ENCODE results near the gene ECSIT.

ECSIT gene

DNA sequence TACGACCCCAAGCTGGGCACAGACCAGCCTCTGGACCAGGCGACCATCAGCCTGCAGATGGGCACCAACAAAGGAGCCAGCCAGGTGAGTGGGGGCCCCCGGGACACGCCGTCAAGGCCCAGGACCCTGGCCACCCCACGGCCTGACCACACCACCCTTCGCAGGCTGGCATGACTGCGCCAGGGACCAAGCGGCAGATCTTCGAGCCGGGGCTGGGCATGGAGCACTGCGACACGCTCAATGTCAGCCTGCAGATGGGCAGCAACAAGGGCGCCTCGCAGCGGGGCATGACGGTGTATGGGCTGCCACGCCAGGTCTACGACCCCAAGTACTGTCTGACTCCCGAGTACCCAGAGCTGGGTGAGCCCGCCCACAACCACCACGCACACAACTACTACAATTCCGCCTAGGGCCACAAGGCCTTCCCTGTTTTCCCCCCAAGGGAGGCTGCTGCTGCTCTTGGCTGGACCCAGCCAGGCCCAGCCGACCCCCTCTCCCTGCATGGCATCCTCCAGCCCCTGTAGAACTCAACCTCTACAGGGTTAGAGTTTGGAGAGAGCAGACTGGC lies 20.5 kb upstream of the ECSIT start:
- DNase-seq = no peak

GRCh38 chr19:11547929-11548700 lies 19.2 kb upstream of the ECSIT start:
- DNase-seq = no peak

- DNase-seq = no peak
Measured at GRCh38 chr19:11541238-11541637, 12.3 kb upstream of the ECSIT start.

GRCh38 chr19:11540645-11541044 lies 11.7 kb upstream of the ECSIT start:
- no peak for DNase-seq

- no peak for DNase-seq
Measured at GRCh38 chr19:11539495-11540365, 10.8 kb upstream of the ECSIT start.

GRCh38 chr19:11538232-11539036 lies 9.5 kb upstream of the ECSIT start, which contains the start of gene CNN1:
CNN1 (plus strand) TSS chr19:11538851; CDS start chr19:11538928, 77 bp downstream.
- DNase-seq = no peak

- DNase-seq = peak; percentile 12
Measured at GRCh38 chr19:11535792-11536595, 7.1 kb upstream of the ECSIT start.

GRCh38 chr19:11534948-11535347 lies 6.0 kb upstream of the ECSIT start:
- no peak for DNase-seq

DNA sequence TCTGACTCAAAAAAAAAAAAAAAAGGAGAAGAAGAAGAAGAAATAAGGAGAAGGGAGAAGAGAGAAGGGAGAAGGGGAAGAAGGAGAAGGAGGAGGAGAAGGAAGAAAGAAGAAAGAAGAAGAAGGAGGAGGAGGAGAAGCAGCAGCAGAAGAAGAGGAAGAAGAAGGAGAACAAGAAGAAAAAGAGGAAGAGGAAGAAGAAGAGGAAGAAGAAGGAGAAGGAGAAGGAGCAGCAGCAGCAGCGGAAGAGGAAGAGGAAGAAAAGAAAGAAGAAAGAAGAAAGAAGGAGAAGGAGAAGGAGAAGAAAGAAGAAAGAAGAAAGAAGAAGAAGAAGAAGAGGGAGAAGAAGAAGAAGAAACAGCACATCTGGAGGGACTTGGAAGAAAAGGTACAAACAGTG lies 5.6 kb upstream of the ECSIT start:
- DNase-seq = no peak

DNA sequence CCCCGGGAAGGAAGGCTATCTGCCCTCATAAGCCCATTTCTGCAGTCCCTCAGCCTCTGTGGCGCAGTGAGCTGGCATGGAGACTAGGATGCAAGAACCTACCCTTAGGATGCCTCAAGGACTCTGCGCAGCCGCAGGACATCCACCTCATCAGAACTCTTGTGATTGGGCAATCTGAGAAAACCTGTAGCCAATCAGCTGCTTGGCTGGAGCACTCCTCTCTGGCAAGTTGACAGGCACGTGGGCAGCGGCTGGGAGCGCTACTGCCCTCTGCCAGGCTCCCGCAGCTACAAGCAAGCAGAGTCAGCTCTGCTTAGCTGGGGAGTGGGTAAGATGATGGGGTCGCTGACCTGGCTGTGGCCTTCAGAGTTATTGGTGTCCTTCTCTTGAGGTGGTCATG lies 1.5 kb upstream of the ECSIT start:
- DNase-seq = peak; percentile 83

GRCh38 chr19:11519138-11519537 lies 9.8 kb downstream of the ECSIT start:
- DNase-seq = no peak

- DNase-seq = no peak
Measured at GRCh38 chr19:11513946-11514345, 15.0 kb downstream of the ECSIT start.

DNA sequence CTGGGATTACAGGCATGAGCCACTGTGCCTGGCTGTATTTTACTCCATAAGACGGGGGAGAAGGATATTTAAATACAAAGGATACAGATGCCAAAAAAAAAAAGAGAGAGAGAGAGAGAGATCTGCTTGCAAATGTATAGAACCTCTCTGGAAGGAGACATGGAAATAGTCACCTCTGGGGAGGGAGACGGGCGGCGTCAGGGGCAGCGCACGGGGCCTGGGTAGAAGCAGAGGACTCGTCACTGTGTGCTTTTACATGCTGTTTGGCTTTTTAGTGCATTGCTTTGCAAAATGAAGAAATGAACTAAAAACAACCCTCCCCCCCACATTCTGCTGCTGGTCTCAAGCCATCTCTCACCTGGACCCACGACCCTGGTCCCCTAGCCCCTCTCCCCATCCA lies 18.5 kb downstream of the ECSIT start:
- DNase-seq = no peak

DNA sequence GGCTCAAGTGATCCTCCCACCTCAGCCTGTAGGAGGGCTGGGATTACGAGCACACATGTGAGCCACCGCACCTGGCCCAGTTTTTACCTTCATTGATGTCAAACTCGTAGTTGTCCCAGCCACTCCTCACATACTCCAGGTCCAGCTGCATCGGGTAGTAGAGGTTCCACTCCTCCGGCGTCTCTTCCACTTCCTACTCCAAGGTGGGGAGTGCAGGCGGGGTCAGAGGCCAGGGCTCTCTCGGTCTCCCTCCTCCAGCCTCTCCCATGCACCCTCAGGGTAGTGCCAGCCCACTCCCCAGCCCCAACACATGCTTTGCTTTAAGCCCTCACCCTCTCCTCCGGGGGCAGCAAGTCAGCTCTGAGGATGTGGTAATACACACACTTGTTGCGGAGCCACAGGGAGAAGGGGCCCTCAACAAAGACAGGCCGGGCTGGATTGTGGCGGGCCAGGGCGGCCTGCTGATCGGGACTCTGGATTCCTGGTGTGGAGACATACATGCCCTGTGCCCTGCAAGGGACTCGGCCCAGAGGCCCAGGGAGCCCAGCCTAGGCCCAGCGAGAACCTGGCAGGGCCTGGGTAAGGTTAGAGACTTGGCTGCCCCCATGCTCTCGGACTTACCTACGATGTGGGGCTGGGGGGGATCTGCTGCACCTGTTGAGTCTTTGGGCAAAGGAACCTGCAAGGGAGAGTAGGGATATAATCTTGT lies 21.4 kb downstream of the ECSIT start:
- no peak for DNase-seq

- DNase-seq = no peak
Measured at GRCh38 chr19:11506967-11507366, 22.0 kb downstream of the ECSIT start.

DNA sequence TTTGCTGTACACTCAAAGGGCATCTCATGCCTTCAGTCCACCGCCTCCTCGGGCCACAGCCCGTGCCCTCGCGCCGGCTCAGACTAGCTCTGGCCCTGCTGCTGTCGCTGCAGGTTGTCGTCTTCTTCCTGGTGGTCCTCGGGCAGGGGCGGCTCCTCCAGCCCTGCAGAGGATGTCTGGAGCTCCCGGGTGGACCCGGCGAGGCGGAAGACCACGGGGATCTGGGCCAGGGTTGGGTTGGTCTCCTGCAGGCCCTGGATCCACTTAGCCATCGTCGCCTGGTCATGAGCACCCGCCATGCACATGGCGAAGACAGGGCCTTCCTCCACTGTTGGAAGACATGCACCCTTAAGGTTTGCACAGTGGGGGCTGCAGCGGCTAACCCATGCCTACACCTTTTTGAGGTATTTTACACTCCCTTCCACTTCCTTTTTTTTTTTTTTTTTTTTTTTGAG lies 22.8 kb downstream of the ECSIT start:
- no peak for DNase-seq

GRCh38 chr19:11505504-11506100 lies 23.3 kb downstream of the ECSIT start, which contains the start of gene ZNF653:
ZNF653 (minus strand) TSS chr19:11505839; CDS start chr19:11505786, 53 bp downstream.
- DNase-seq = peak; percentile 91

GRCh38 chr19:11505032-11505503 lies 23.9 kb downstream of the ECSIT start:
- peak; percentile 87 for DNase-seq

DNA sequence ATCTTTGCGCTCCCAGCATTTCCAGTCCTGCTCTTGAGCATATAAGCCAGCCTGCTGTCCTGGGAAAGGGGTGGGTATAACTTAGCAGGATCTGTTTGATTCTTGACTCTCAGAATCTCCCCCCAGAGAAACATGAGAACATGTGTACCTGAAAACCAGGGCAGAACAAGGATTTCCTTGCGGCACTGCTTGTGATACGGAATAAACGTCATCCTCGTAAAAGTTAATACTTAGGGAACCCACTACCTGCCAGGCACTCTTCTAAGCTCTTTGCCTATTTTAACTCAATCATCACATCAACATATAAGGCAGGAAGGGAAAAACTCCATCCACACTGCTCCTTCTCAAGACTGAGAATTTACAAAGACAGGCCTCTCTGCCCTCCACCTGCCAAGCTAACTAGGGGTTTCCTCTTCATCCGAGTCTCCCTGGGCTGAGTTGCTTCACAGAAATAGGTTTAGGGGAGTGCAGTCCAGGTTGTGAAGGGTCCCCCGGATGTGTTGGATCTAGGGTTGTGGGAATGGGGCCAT lies 24.4 kb downstream of the ECSIT start:
- no peak for DNase-seq

DNA sequence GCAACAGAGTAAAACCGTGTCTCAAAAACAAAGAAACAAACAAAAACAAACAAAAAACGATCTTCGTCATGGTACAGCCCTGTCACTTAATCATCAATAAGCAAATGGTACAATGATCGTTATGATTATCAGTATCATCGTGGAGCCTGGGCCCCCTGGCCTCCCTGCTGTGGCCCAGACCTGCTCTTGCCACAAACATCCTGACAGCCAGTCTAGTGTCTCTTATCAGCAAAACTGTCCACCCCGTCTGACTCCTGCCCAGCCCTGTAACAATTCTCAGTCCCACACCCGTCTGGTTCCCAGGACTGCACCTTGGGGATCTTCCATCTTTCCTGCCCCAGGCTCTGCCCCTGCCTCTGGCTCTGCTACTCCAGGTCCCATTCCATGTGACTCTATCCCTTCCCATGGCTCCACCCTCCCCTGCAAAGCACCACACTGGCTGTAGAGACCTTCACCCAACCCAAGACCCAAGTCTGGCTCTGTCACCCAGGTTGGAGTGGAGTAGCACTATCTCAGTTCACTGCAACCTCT lies 29.0 kb downstream of the ECSIT start:
- DNase-seq = no peak

All from NCI-H1694 (cell line).